Mammary epithelial cell (primary cell): ENCODE data around the gene IRX6.

Experiments used
- CTCF ChIP-seq, 2 donors: IDR thresholded peaks in 1 of 2; conservative IDR thresholded peaks in 1 of 2; 2 replicates each; pipeline ENCODE4 v1.5.1; 2011 to 2012; ENCODE audit warnings: inconsistent platforms in 2 of 2, low read length in 2 of 2, mild to moderate bottlenecking in 2 of 2, control low read depth in 1 of 2, low read depth in 1 of 2; ENCODE audit not compliant: insufficient read depth in 1 of 2; ENCODE audit errors: extremely low read depth in 1 of 2
- EZH2 ChIP-seq: IDR thresholded peaks from 2 replicates; pipeline ENCODE4 v1.6.1; 2012; ENCODE audit warnings: low read length, inconsistent platforms, borderline replicate concordance

GRCh38 chr16:55338646-55339045, 14.6 kb downstream of the IRX6 start:
- TF ChIP-seq CTCF (conservative IDR thresholded peaks at IDR 0.05 in 1 of 2, IDR thresholded peaks at IDR 0.05 in 1 of 2; ENCODE audit: extremely low read depth in 1 of 2, insufficient read depth in 1 of 2, low read depth in 1 of 2, low read length in 2 of 2), result no peak
- no peak for TF ChIP-seq EZH2
